B cell (primary cell): Measurements from ENCODE around the gene PNPLA2. TPM values are rescaled to one million over a fixed set of nuclear protein-coding genes. Genes with fewer than 3 reads are reported as not detected.

ENCODE experiments used
- ATAC-seq: fragments of 200-7000 bp; cut with Tn5 transposase; one replicate; pipeline ENCODE4 v1.10.0; 2021; ENCODE audit warnings: low read depth, mild to moderate bottlenecking, moderate number of reproducible peaks, moderate library complexity
- CTCF ChIA-PET: fragments of 350-600 bp; sonication (Branson Sonifier 250); formaldehyde crosslinking; loops from one replicate; lab custom pipeline; 2021; ENCODE audit warnings: antibody characterized with exemption, inconsistent platforms; lab: Charles Lee
- POLR2A ChIA-PET: fragments of 350-600 bp; sonication (Branson Sonifier 250); formaldehyde crosslinking; loops from one replicate; lab custom pipeline; 2021; ENCODE audit warnings: antibody characterized with exemption; lab: Charles Lee
- DNase-seq: peaks from one replicate; pipeline ENCODE4 v3.0.0; 2013
- H2AFZ ChIP-seq: 2 replicates; pipeline ENCODE4 v1.6.1; 2012; ENCODE audit warnings: mild to moderate bottlenecking, low read depth, low read length; ENCODE audit not compliant: insufficient read depth, poor library complexity, severe bottlenecking
- H3K27ac ChIP-seq, 2 donors: 1 replicate in 1 of 2; 2 replicates in 1 of 2; pipeline ENCODE4 v1.5.1; 2012 to 2013; ENCODE audit warnings: low read length in 2 of 2, mild to moderate bottlenecking in 2 of 2, moderate library complexity in 1 of 2
- H3K27me3 ChIP-seq, 4 experiments: fragments of 200-600 bp in 1 of 4; sonication (generic) in 1 of 4; replicated peaks in 1 of 4; 1 replicate in 2 of 4; 2 replicates in 2 of 4; pipeline versions ENCODE4 v1.6.1 to v1.7.0; 2013 to 2016; ENCODE audit warnings: low read length in 3 of 4, mild to moderate bottlenecking in 2 of 4, mixed read lengths in 1 of 4, moderate library complexity in 1 of 4; ENCODE audit not compliant: insufficient read depth in 4 of 4, control insufficient read depth in 3 of 4; ENCODE audit errors: control extremely low read depth in 1 of 4
- H3K36me3 ChIP-seq, 2 experiments: replicated peaks in 1 of 2; 1 replicate in 1 of 2; 2 replicates in 1 of 2; pipeline versions ENCODE4 v1.6.1 to v1.7.1; 2013; ENCODE audit warnings: low read length in 1 of 2; ENCODE audit not compliant: insufficient read depth in 2 of 2, control insufficient read depth in 1 of 2; ENCODE audit errors: control extremely low read depth in 1 of 2, extremely low read depth in 1 of 2
- H3K4me1 ChIP-seq, 2 donors: fragments of 200-600 bp in 1 of 2; sonication (generic) in 1 of 2; 1 replicate in 1 of 2; 2 replicates in 1 of 2; pipeline versions ENCODE4 v1.5.1 to v1.6.1; 2013 to 2017; ENCODE audit warnings: low read length in 2 of 2; ENCODE audit not compliant: control insufficient read depth in 2 of 2, insufficient read depth in 2 of 2
- H3K4me2 ChIP-seq: replicated peaks from 2 replicates; pipeline ENCODE3; 2012; ENCODE audit warnings: mild to moderate bottlenecking, low read depth, low read length; ENCODE audit not compliant: poor library complexity, severe bottlenecking
- H3K4me3 ChIP-seq, 5 experiments: fragments of 200-600 bp in 1 of 5; sonication (generic) in 1 of 5; 1 replicate in 3 of 5; 2 replicates in 2 of 5; pipeline versions ENCODE4 v1.5.1 to v1.7.0; 2011 to 2016; ENCODE audit warnings: low read length in 4 of 5, mild to moderate bottlenecking in 4 of 5, low read depth in 2 of 5, control low read depth in 1 of 5, moderate library complexity in 1 of 5; ENCODE audit not compliant: insufficient read depth in 1 of 5; ENCODE audit errors: control extremely low read depth in 1 of 5, extremely low read depth in 1 of 5
- H3K79me2 ChIP-seq: fragments of 200-600 bp; sonication (generic); one replicate; pipeline ENCODE4 v1.6.0; 2016; ENCODE audit warnings: low read length; ENCODE audit not compliant: control insufficient read depth, insufficient read depth
- H3K9ac ChIP-seq: fragments of 200-600 bp; sonication (generic); 2 replicates; pipeline ENCODE4 v1.6.1; 2017; ENCODE audit warnings: mild to moderate bottlenecking, low read length, moderate library complexity
- H3K9me3 ChIP-seq, 3 donors: one replicate each; pipeline versions ENCODE4 v1.6.1 to v1.7.1; 2013; ENCODE audit warnings: low read length in 2 of 3; ENCODE audit not compliant: control insufficient read depth in 2 of 3, insufficient read depth in 1 of 3; ENCODE audit errors: control extremely low read depth in 1 of 3
- H4K20me1 ChIP-seq: 2 replicates; pipeline ENCODE4 v1.6.0; 2012; ENCODE audit warnings: mild to moderate bottlenecking, low read length; ENCODE audit not compliant: insufficient read depth, control insufficient read depth, poor library complexity, severe bottlenecking
- H3K27ac Mint-ChIP-seq: one replicate; pipeline ENCODE4 v1.8.0; 2021; ENCODE audit warnings: mixed read lengths
- H3K27me3 Mint-ChIP-seq: one replicate; pipeline ENCODE4 v1.8.0; 2021; ENCODE audit warnings: mixed read lengths
- H3K4me1 Mint-ChIP-seq: one replicate; pipeline ENCODE4 v1.8.0; 2021; ENCODE audit warnings: mixed read lengths
- H3K4me3 Mint-ChIP-seq: one replicate; pipeline ENCODE4 v1.8.0; 2021; ENCODE audit warnings: mixed read lengths
- H3K9me3 Mint-ChIP-seq: one replicate; pipeline ENCODE4 v1.8.0; 2022; ENCODE audit warnings: mixed read lengths; ENCODE audit not compliant: insufficient read depth
- CTCF ChIP-seq: fragments of 200-600 bp; IDR thresholded peaks from one replicate; pipeline ENCODE4 v1.8.0; 2022; ENCODE audit warnings: antibody characterized with exemption, mild to moderate bottlenecking
- EZH2 ChIP-seq: IDR thresholded peaks from 2 replicates; pipeline ENCODE4 v1.6.1; 2012; ENCODE audit warnings: borderline replicate concordance, low read depth, mild to moderate bottlenecking, moderate library complexity, low read length; ENCODE audit not compliant: insufficient read depth, poor library complexity, severe bottlenecking
- WGBS: methylation state at CpG from one replicate; pipeline ENCODE4 v1.1.5; 2013; ENCODE audit warnings: missing lambda C conversion rate; ENCODE audit not compliant: insufficient coverage; 5-methylcytosine and 5-hydroxymethylcytosine counted together
- intact Hi-C: fragments of 100-400 bp; cut with micrococcal nuclease; formaldehyde crosslinking; loops from one replicate; pipeline ENCODE4 v1.10.0; 2022
- polyA plus RNA-seq: library from polyadenylated mRNA; depleted of rRNA; stranded (reverse); fragments of >200 nt; gene quantifications from 2 replicates; pipeline ENCODE4 v1.2.3, GENCODE V29; 2012
- total RNA-seq, 2 donors: library from RNA; stranded (reverse); fragments of 120-200 nt in 1 of 2; gene quantifications; 1 replicate in 1 of 2; 2 replicates in 1 of 2; pipeline versions ENCODE4 v1.2.3 to v1.2.4, GENCODE V29; 2013 to 2022

PNPLA2 gene
- total and polyA plus RNA-seq, 2 donors (not counting 1 experiment from before 2014, with no cell fraction given): 208 to 276 TPM

- ChIA-PET POLR2A (interaction anchor here (0.5 to 0.7 kb wide), 2 partner anchors 12 to 62 kb away, joined by 4 read pairs; no protein-coding TSS in a partner anchor), CTCF (interaction anchor here (1.1 kb wide), 1 partner anchor 81 kb away, joined by 3 read pairs; no protein-coding TSS in a partner anchor)
- no peak for TF ChIP-seq CTCF
- no peak for TF ChIP-seq EZH2
- Histone ChIP-seq H3K27ac (no peak overlapping the region), H3K36me3 (peaks cover 0 to 9% of the 10 kb centered on the region in 2 experiments), H3K79me2 (peaks cover 62% of the 10 kb centered on the region), H3K4me2 (no peak overlapping the region), H3K9ac (no peak overlapping the region), H2AFZ (no peak overlapping the region), H3K9me3 (no peaks in the 10 kb centered on the region), H3K4me1 (peaks cover 10 to 29% of the 10 kb centered on the region in 2 donors), H3K27me3 (no peaks in the 10 kb centered on the region), H4K20me1 (peaks cover 46% of the 10 kb centered on the region), H3K4me3 (no peak overlapping the region)
- H3K4me3 Mint-ChIP-seq: peak overlapping the region; percentile 37
- H3K4me1 Mint-ChIP-seq: peaks cover 11% of the 10 kb centered on the region
- H3K9me3 Mint-ChIP-seq: no peaks in the 10 kb centered on the region
- no peaks in the 10 kb centered on the region for H3K27me3 Mint-ChIP-seq
- H3K27ac Mint-ChIP-seq: no peak overlapping the region
- 95% methylated on average over 28 of the region's 28 CpGs for WGBS
- DNase-seq (no peak), ATAC-seq (no peak)
- intact Hi-C loops: no loop called here
These were observed 15.8 kb upstream of the PNPLA2 start for GRCh38 chr11:802693-803466.

DNA sequence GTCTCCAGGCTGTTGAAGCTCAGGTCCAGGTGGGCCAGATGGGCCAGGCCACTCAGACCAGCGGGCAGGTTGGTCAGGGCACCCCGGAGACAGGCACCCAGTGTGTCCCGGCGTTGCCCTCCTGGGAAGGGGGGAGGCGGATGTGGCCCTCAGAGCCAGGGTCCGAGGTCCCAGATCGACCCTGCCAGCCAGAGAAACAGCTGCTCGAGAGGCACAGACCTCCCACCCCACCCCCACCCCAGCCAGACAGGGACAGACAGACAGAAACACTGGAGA, 15.3 kb upstream of the PNPLA2 start:
- POLR2A ChIA-PET: no interaction called here
- H3K4me1 ChIP-seq: peaks cover 11 to 31% of the 10 kb centered on the region in 2 donors
- H4K20me1 ChIP-seq: peaks cover 45% of the 10 kb centered on the region
- WGBS: 100% methylated on average over 2 of the region's 8 CpGs
- H3K9ac ChIP-seq: no peak overlapping the region
- DNase-seq: no peak
- no peak overlapping the region for H3K4me3 ChIP-seq
- H3K27me3 Mint-ChIP-seq: no peaks in the 10 kb centered on the region
- H3K36me3 ChIP-seq: peaks cover 0 to 9% of the 10 kb centered on the region in 2 experiments
- H3K27ac Mint-ChIP-seq: no peak overlapping the region
- no peak for ATAC-seq
- peaks cover 13% of the 10 kb centered on the region for H3K4me1 Mint-ChIP-seq
- H3K9me3 Mint-ChIP-seq: no peaks in the 10 kb centered on the region
- H3K27ac ChIP-seq: no peak overlapping the region
- peak overlapping the region; percentile 37 for H3K4me3 Mint-ChIP-seq
- H3K9me3 ChIP-seq: no peaks in the 10 kb centered on the region
- H2AFZ ChIP-seq: no peak overlapping the region
- H3K27me3 ChIP-seq: no peaks in the 10 kb centered on the region
- H3K79me2 ChIP-seq: peaks cover 62% of the 10 kb centered on the region
- no peak overlapping the region for H3K4me2 ChIP-seq
- intact Hi-C loops: no loop called here
- CTCF ChIA-PET: no interaction called here
- no peak for TF ChIP-seq EZH2
- TF ChIP-seq CTCF: no peak
